Left cardiac atrium (tissue), 4 donors: Measurements from ENCODE around the gene TTC31. TPM values are rescaled to one million over a fixed set of nuclear protein-coding genes. Genes with fewer than 3 reads are reported as not detected.
"Not testable (repeated sequence)": the region's sequence is repeated elsewhere in the genome, so short reads cannot be mapped to it uniquely, and the experiment has no call there.

Source experiments
- ATAC-seq, 2 donors: fragments of 200-7000 bp; cut with Tn5 transposase; one replicate each; pipeline ENCODE4 v1.9.1; 2020; ENCODE audit warnings: mild to moderate bottlenecking in 2 of 2, moderate library complexity in 2 of 2
- DNase-seq: peaks from one replicate; pipeline ENCODE4 v3.0.0-alpha.2; 2020
- intact Hi-C, 2 donors: fragments of 100-400 bp; cut with DNase I; formaldehyde crosslinking; loops; one replicate each; pipeline versions ENCODE4 v1.14.1 to v1.15.1; 2022 to 2023
- total RNA-seq, 2 donors: library from RNA; stranded (reverse); fragmentation: NEBNext Ultra II Directional; extraction: Animal tissue kit (Norgen Biotek cat#: 25700); gene quantifications; one replicate each; pipeline ENCODE4 v1.2.1, GENCODE V29; 2021
- donor health status: DM: no; HTN: yes; CAD: no.
- donor health status: DM: no; HTN: yes; CAD: no; lungs with severe emphysema.
- donor health status: DM: yes; HTN: yes; CAD: no.
- donor health status: Dilated cardiomyopathy.

TTC31 gene
- total RNA-seq, 2 donors from 2014 or later = 11.9 TPM

DNA sequence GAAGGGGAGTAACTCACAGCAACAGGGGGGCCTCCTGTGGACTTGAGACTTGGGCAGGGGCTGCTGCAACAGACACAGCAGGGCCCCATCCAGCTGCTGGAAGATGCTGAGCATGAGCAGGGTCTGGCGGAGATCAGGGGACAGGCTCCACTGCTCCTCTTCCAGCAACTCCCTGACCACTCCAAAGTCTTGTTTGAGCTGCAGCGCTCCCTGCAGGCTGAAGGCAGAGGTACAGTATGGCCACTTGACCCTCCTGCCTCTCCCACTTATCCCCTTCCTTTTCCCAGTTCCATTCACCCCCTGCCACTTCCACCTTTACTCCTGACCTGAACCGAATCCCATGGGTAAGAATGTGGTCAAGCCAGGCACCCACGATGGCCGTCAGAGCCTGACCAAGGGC, 8.0 kb upstream of the TTC31 start:
- intact Hi-C loops = no loop called here
- DNase-seq (no peak), ATAC-seq (no peak)

DNA sequence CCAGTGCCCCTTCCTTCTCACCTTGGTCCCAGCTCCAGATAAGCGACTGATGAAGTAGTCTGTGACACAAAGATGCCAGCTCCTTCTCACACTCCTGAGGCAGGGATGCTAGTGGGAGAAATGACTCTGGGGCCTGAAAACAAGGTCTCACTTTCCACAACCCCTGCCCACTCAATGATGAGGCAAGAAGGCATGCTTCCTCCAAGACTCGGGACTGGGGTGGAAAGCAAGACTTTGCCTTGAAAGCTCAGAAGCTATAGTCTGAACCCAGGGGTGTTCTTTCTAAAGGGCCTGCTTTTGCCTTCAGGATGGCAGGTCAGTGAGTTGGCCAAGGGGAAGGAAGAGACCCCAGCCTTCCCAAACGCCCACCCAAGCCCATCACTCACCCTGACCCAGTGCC, 1.4 kb upstream of the TTC31 start:
- DNase-seq (no peak), ATAC-seq (no peak)
- intact Hi-C loops = loop anchor here in 1 of 2 donors (10.0 kb wide), 1 partner anchor 103 kb away; no protein-coding TSS in a partner anchor

DNA sequence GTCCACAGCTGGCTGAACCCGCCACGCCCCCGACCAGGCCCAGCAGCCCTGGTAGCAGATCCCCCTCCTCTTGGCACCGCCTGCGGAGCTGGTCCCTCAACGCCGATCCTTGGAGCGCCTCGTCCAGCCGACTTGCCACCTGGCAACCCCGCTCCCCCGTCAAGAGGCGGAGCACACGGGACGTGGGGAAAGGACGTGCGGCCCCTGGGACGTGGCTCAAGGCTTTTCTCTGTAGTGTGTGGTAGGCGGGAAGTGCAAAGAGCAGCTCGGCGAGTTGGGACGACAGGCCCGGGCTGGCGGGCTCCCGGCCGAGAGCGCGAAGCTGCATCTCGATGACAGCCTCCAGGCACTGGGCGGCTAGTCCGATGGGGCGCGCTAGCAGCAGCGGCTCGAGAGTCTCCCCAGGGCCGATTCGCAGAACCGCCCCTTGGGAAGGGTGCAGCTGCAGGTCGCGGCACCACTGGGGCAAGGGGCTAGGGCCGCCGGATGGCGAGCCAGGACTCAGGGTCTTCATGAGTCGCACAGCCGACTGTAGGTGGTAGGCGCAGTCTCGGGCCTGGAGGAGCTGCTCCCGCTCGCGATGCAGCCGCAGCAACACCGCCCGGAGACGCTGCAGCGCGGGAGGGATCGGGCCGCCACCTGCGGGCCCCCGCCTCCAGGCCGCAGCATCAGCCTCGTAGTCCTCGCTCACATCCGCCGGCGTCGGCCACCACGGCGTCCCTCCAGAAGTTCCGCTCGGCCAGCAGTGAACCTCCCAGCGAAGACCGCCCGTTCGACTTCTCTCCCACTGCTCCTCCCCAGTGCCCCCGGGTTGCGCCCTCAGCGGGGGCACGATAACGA, 700 bp upstream of the TTC31 start:
- intact Hi-C loops = loop anchor here (2.0 to 10.0 kb wide), 2 partner anchors 103 to 105 kb away; no protein-coding TSS in a partner anchor
- peak; percentile 74 for DNase-seq
- ATAC-seq = peak; percentile 71 to 75

GRCh38 chr2:74483675-74484164, 839 bp downstream of the TTC31 start:
- intact Hi-C loops = loop anchor here (2.0 to 10.0 kb wide), 2 partner anchors 101 to 103 kb away; no protein-coding TSS in a partner anchor

DNA sequence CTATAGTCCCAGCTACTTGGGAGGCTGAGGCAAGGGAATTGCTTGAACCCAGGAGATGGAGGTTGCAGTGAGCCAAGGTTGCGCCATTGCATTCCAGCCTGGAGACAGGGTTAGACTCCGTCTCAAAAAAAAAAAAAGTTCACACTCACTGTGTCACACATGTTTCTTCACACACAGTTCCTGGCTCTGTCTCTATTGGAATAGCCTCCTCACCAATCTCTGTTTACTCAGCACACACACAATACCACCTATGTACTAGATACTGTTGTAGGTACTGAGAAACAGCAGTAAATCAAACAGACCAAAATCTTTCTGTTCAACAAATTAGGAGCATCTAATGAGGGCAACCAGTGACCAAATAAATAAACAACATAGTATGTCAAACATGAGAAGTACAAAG, 3.3 kb downstream of the TTC31 start:
- intact Hi-C loops = loop anchor here in 1 of 2 donors (10.0 kb wide), 1 partner anchor 99 kb away; no protein-coding TSS in a partner anchor
- no peak for DNase-seq
- no peak for ATAC-seq

More at GRCh38 chr2:74483675-74484164, 839 bp downstream of the TTC31 start:
- ATAC-seq, DNase-seq: not testable (repeated sequence)

DNA sequence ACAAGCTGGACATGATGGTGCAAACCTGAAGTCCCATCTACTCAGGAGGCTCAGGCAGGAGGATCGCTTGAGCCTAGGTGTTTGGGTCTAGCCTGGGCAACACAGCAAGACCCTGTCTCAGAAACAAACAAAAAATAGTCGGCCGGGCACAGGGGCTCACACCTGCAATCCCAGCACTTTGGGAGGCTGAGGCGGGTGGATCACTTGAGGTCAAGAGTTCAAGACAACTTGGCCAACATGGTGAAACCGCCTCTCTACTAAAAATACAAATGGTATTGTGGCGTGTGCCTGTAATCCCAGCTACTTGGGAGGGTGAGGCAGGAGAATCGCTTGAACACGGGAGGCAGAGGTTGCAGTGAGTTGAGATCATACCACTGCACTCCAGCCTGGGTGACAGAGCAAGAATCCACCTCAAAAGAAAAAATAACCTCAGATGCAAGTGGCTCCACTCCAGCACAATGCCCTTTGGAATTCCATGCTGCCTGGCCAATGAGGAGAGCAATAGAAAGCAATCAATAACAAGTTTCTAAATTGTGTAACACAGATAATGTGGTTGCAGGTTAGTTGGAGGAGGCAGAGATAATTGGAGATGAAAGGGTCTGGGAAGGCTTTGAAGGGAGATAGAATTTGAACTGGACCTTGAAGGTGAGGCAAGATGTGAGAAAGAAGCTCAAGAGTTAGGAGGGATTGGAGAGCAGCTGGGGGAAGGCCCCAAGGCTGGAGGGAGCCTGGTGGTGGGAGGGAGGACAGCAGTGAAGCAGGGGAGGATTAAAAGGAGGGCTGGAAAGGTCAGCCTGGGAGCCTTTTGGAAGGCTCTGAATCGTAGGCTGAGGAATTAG, 6.0 kb downstream of the TTC31 start:
- no peak for DNase-seq
- intact Hi-C loops = loop anchor here in 1 of 2 donors (10.0 kb wide), 1 partner anchor 96 kb away; no protein-coding TSS in a partner anchor
- ATAC-seq = no peak

- intact Hi-C loops = loop anchor here in 1 of 2 donors (10.0 kb wide), 1 partner anchor 95 kb away; no protein-coding TSS in a partner anchor
- no peak for ATAC-seq
- no peak for DNase-seq
Observed at GRCh38 chr2:74489906-74490305, 7.0 kb downstream of the TTC31 start.

DNA sequence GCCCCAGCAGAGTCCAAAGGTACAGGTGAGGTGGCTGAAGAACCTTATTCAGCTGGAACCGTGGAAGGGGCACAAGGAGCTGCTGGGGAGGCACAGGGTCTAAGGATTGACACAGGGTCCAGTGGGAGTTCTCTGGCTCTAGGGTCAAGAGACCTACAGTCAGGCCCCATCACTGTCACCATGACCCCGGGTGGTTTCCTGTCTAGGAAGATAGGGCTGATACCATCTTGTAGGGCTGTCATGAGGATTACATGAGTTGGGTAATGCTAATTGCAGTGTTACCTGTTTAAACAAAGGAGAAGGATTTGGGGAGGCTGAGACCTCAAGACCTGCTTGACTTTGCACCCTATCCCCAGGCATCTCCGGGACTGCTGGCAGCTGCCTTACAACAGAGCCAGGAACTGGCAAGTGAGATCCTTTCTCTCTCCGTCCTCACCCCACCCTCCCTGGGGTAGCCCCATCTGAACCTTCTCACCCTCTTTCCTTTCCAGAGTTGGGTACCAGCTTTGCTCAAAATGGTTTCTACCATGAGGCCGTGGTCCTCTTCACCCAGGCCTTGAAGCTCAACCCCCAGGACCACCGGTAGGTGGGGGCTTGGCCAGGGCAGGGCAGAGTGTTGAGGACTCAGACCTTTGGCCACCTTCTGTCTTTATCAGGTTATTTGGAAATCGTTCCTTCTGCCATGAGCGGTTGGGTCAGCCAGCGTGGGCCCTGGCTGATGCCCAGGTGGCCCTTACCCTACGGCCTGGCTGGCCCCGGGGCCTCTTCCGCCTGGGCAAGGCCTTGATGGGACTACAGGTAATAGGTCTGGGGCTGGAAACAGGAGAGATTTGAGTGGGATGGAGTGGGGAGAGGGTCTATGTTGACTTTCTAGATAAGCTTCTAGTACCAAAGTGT, 9.0 kb downstream of the TTC31 start:
- ATAC-seq (no peak), DNase-seq (no peak)
- intact Hi-C loops = no loop called here

DNA sequence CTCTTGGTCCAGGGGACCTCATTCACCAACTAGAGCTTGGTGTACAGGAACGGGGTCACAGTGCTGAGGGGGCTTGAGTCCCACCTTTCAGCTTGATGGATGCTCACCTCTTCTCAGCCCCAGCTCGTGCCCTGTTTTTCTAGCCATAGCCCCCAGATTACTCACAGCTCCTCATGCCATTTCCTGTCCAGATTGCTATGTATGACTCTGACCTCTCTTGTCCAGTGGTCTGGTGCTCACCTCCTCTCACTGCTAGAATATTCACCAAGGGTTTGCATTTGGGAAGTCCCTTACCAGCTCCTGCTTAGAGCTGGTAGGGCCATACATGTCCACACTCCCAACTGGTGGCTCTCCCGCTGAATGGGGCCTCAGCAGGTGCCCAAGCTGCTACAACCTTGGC, 10.7 kb downstream of the TTC31 start:
- intact Hi-C loops = no loop called here
- ATAC-seq (no peak), DNase-seq (no peak)

DNA sequence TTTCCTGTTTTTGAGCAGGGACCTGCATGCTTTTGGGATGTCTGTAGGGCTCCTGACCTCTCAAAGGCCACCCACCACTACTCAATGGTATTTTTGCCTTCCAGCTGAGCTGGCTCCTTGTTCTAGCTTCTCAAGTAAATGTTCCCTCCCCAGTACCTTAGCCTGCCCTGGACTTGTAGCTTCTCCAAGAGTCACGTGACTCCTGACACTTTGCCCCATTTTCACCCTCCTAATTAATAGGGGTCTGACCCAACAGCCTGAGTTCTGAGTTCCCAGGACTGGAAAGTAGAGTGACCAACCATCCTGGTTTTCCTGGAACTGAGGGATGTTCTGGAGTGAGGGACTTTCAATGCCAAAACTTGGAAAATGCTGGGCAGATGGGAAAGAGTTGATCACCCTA, 12.6 kb downstream of the TTC31 start:
- no peak for DNase-seq
- no peak for ATAC-seq
- intact Hi-C loops = no loop called here

- no peak for DNase-seq
- intact Hi-C loops = no loop called here
- ATAC-seq = no peak
Observed at GRCh38 chr2:74496997-74497776, 14.3 kb downstream of the TTC31 start.

GRCh38 chr2:74497777-74498499, 15.1 kb downstream of the TTC31 start:
- ATAC-seq (peak in 1 of 2 donors; percentile 46), DNase-seq (no peak)
- intact Hi-C loops = no loop called here

- DNase-seq (no peak), ATAC-seq (peak in 1 of 2 donors; percentile 7)
- intact Hi-C loops = no loop called here
Observed at GRCh38 chr2:74498500-74499266, 15.8 kb downstream of the TTC31 start.

- no peak for ATAC-seq
- intact Hi-C loops = no loop called here
- no peak for DNase-seq
Observed at GRCh38 chr2:74499267-74499939, 16.5 kb downstream of the TTC31 start, which contains the start of gene LBX2. Gene LBX2, minus strand, starts transcription at chr2:74499603. Its CDS starts 66 bp downstream, at chr2:74499537.

DNA sequence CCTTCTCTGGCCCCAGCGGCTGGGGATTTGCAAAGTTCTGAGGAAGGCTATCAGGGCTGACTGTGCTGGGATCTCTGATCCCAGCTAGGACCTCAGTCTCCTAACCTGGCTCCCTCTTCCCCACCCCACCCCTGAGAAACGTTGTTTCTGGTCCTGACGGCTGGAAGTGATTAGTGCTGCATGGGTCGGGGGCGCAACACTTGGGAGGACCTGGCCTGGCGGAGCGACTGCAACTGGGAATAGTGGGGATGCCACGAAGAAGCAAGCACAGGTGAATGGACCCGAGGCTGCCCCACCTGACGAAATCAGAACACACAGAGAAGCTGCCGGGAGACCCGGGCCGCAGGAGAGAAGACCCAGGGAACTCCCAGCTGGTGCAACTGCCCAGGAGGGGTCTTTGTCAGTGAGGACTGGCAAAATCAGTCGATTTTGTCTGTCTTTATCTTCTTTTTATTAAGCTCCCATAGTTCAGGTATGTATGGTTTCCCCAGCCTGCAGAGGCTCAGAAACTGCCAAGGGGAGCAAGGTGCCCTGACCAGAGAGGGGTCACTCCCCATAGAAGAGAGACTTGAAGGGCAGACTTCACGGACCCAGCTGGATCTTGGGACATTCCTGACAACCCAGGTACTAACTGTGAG, 17.2 kb downstream of the TTC31 start:
- intact Hi-C loops = no loop called here
- DNase-seq = no peak

More for the DNA sequence above, 17.2 kb downstream of the TTC31 start:
- no peak for ATAC-seq
